NT2/D1 (cell line): Measurements from ENCODE around the gene HSPG2.

Experiments used
- SUZ12 ChIP-seq: IDR thresholded peaks from 2 replicates; pipeline ENCODE4 v1.6.1; 2011; ENCODE audit not compliant: insufficient read length, insufficient read depth; ENCODE audit errors: extremely low read depth
- YY1 ChIP-seq: IDR thresholded peaks from 2 replicates; pipeline ENCODE4 v1.6.1; 2011; ENCODE audit not compliant: insufficient read length, insufficient read depth
- ZNF274 ChIP-seq: IDR thresholded peaks from 2 replicates; pipeline ENCODE4 v1.6.1; 2011; ENCODE audit warnings: mild to moderate bottlenecking, low read depth, low read length

DNA sequence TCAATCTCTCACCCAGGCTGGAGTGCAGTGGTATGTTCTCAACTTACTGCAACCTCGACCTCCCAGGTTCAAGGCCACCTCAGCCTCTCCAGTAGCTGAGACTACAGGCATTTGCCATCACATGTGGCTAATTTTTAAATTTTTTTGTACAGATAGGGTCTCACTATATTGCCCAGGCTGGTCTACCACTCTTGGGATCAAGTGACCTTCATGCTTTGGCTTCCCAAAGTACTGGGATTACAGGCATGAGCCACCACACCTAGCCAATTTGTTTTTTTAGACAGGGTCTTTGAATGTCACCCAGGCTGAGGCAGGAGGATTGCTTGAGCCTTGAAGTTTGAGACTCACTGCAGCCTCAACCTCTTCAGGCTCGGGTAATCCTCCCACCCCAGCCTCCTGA is 144.0 kb downstream of the HSPG2 start:
- no peak for TF ChIP-seq SUZ12
- TF ChIP-seq ZNF274: no peak
- no peak for TF ChIP-seq YY1
